Duodenal mucosa (tissue), 2 donors: ENCODE results near the gene PTRHD1.

Source experiments
- H3K27ac ChIP-seq: one replicate; pipeline ENCODE4 v1.7.0; 2013; ENCODE audit warnings: low read depth, low read length
- H3K27me3 ChIP-seq, 2 donors: one replicate each; pipeline ENCODE4 v1.7.0; 2013; ENCODE audit warnings: low read length in 2 of 2, control low read depth in 1 of 2; ENCODE audit not compliant: insufficient read depth in 2 of 2, control insufficient read depth in 1 of 2
- H3K36me3 ChIP-seq, 2 donors: one replicate each; pipeline ENCODE4 v1.7.0; 2013; ENCODE audit warnings: low read length in 2 of 2, control low read depth in 1 of 2; ENCODE audit not compliant: insufficient read depth in 2 of 2, control insufficient read depth in 1 of 2
- H3K4me1 ChIP-seq, 2 donors: one replicate each; pipeline ENCODE4 v1.7.0; 2013; ENCODE audit warnings: low read length in 2 of 2, control low read depth in 1 of 2; ENCODE audit not compliant: insufficient read depth in 2 of 2, control insufficient read depth in 1 of 2
- H3K4me3 ChIP-seq, 2 donors: one replicate each; pipeline ENCODE4 v1.7.0; 2013; ENCODE audit warnings: low read length in 2 of 2, low read depth in 1 of 2
- H3K9ac ChIP-seq, 2 donors: one replicate each; pipeline ENCODE4 v1.7.0; 2013; ENCODE audit warnings: low read length in 2 of 2, low read depth in 1 of 2
- H3K9me3 ChIP-seq, 2 donors: one replicate each; pipeline ENCODE4 v1.7.0; 2013; ENCODE audit warnings: low read length in 2 of 2, control low read depth in 1 of 2; ENCODE audit not compliant: control insufficient read depth in 1 of 2

The PTRHD1 gene

DNA sequence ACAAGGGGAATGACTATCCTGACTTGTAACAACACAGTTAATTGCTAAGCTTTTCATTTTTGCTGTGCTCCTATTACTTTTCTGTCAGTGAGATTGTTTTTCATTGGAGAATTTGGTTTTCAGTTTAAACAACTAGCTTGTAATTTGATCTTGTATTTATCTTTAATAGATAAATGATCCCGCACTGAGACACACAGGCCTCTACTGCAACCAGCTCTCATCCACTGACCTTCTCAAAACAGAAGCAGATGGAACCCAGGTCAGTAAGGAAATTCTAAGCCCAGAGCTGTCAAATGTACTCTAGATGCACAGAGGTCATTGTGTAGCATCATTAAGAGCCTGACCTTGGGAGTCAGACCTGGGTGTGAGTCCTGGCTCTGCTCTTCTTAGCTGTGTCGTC, 30.7 kb downstream of the PTRHD1 start:
- Histone ChIP-seq H3K36me3 (peaks cover 21 to 51% of the 10 kb centered on the region in 2 donors), H3K27ac (no peak overlapping the region), H3K9me3 (no peaks in the 10 kb centered on the region), H3K9ac (no peak overlapping the region), H3K27me3 (no peaks in the 10 kb centered on the region), H3K4me3 (no peak overlapping the region), H3K4me1 (no peaks in the 10 kb centered on the region)

DNA sequence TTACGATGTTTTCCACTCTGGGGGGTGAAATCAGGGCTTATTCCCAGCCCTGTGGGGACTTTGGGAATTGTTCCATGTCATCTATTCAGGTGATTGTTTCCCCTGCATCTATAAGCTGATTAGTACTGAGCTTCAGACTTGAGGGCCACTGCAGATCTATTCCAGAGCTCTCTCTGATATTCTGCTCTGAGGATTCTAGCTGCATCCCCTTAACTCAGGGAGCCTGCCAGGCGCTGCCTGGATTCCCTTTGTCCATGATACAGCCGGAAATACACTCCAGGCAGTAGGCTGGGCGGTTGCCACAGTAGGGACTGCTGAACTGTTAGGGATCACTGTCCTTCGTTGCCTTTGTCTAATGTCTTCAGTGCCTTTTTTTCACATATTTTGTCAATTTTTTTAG, 31.3 kb downstream of the PTRHD1 start:
- Histone ChIP-seq H3K27ac (no peak overlapping the region), H3K27me3 (no peaks in the 10 kb centered on the region), H3K9me3 (no peaks in the 10 kb centered on the region), H3K4me1 (no peaks in the 10 kb centered on the region), H3K36me3 (peaks cover 24 to 56% of the 10 kb centered on the region in 2 donors), H3K9ac (no peak overlapping the region), H3K4me3 (no peak overlapping the region)

DNA sequence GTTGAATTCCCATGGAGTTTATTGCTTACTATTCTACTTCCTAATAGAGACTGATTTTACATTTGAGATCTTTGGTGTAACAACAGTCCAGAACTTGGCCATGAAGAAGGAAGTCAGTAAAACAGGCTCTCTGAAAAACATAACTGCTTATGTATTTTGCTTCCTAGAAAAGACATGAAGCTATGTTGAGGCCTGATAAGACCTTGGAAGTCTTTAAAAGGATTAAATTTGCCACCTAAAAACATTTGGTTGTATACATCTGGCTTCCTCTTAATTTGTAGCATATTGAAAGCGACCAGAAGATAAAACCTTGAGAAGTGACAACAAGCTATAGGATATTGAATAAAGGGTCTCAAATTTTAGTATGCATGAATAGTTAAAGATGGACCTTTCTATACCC, 36.4 kb downstream of the PTRHD1 start:
- H3K27me3 ChIP-seq, result no peaks in the 10 kb centered on the region
- no peak overlapping the region for H3K27ac ChIP-seq
- no peak overlapping the region for H3K4me3 ChIP-seq
- no peaks in the 10 kb centered on the region for H3K9me3 ChIP-seq
- H3K36me3 ChIP-seq, result peaks cover 29 to 64% of the 10 kb centered on the region in 2 donors
- H3K4me1 ChIP-seq, result no peaks in the 10 kb centered on the region
- no peak overlapping the region for H3K9ac ChIP-seq

DNA sequence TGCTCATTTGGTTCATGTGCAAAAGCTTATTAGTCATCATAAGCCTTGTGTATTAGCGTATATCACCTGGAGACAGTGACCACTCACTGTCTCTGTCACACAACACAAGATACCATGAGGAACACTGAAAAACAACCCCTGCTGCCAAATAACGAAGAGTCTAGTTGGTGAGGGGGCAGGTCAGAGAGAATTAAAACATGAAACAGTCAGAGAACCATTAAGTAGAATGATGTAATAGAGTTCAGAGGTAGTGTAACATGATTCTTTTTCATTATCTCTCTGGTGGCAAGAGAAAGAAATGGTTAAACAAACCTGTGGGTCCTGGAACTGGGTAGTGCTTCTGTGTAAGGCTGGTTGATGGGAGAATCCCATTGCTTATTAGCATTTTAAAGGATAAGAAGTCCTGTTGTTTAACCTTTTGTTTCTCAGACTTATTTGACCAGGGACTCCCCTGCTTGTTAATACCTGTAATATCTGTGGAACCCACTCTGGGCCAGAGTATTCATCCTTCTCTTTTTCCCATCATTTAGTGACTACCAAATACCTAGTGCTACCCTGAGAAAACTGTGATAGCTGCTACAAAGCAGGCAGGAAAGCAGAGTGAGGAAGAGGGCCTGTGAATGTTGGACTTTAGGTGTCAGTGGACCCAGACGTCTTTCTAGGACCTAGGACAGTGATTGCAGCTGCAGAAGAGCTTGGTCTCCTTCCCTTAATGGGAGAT, 38.0 kb downstream of the PTRHD1 start:
- Histone ChIP-seq H3K9ac (no peak overlapping the region), H3K4me3 (no peak overlapping the region), H3K9me3 (no peaks in the 10 kb centered on the region), H3K4me1 (no peaks in the 10 kb centered on the region), H3K36me3 (peaks cover 29 to 64% of the 10 kb centered on the region in 2 donors), H3K27ac (no peak overlapping the region), H3K27me3 (no peaks in the 10 kb centered on the region)

DNA sequence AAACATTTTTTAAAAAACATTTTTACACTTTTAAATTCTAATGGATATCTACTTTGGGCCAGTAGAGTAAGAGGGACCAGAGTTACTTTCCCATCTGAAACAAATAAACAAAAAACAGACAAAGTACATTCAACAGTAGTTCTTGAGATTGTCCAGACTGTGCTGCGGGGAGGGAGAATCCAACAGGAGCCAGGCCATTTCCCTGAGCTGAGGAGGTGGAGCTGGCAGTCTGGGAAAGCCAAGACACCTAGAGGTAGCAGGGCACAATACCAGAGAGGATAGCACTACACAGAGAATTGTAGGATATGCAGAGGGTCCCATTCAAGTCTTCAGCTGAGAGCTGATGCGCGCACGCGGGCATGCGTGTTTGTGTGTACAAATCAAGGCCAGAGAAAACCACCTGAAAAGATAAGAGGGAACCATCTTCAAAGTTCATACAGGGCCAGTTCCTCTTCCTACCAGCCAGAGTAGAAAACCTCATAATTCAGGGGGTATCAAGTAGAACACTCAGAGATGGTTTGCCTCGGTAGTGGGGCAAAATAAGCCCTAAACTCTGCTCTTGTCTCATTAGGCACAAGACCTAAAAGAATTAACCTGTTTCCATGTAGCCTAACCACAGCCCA, 44.0 kb downstream of the PTRHD1 start:
- H3K27me3 ChIP-seq, result no peaks in the 10 kb centered on the region
- H3K9ac ChIP-seq, result no peak overlapping the region
- H3K4me1 ChIP-seq, result no peaks in the 10 kb centered on the region
- no peaks in the 10 kb centered on the region for H3K9me3 ChIP-seq
- H3K4me3 ChIP-seq, result no peak overlapping the region
- H3K36me3 ChIP-seq, result peaks cover 15 to 30% of the 10 kb centered on the region in 2 donors
- no peak overlapping the region for H3K27ac ChIP-seq

DNA sequence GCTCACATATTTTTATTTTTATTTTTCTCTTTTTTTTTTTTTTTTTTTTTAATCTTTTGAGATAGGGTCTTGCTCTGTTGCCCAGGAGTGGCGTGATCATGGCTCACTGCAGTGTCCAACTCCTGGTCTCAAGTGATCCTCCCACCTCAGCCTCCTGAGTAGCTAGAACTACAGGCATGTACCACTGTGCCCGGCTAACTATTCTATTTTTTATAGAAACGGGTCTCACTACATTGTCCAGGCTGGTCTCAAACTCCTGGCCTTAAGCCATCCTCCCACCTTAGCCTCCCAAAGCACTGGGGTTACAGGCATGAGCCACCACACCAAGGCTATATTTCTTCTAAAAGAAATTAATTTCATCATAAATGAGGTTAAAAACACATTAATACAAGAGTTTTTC, 45.9 kb downstream of the PTRHD1 start:
- Histone ChIP-seq H3K9ac (no peak overlapping the region), H3K9me3 (no peaks in the 10 kb centered on the region), H3K27me3 (no peaks in the 10 kb centered on the region), H3K4me3 (no peak overlapping the region), H3K27ac (no peak overlapping the region), H3K36me3 (peaks cover 7 to 24% of the 10 kb centered on the region in 2 donors), H3K4me1 (no peaks in the 10 kb centered on the region)

DNA sequence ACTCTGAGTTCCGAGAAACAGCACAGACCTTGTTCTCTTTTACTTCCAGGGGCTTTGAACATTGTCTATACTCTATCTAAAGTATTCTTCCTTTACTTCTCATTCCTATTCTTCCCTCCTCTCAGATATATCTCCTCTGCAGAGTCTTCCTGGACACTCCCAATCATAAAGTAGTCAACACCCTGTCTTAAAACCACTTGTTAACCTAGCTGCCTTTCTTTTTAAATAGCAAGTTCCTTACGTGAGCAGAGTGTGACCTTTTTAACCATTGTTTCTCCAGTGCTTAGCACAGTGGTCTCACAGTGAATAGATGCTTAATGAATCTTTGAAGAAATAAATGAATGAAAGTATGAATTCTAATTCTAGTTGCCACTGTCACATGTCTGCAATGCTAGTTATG, 47.4 kb downstream of the PTRHD1 start:
- Histone ChIP-seq H3K4me3 (no peak overlapping the region), H3K27me3 (no peaks in the 10 kb centered on the region), H3K36me3 (peaks cover 10 to 29% of the 10 kb centered on the region in 2 donors), H3K9ac (no peak overlapping the region), H3K4me1 (no peaks in the 10 kb centered on the region), H3K9me3 (no peaks in the 10 kb centered on the region), H3K27ac (no peak overlapping the region)

DNA sequence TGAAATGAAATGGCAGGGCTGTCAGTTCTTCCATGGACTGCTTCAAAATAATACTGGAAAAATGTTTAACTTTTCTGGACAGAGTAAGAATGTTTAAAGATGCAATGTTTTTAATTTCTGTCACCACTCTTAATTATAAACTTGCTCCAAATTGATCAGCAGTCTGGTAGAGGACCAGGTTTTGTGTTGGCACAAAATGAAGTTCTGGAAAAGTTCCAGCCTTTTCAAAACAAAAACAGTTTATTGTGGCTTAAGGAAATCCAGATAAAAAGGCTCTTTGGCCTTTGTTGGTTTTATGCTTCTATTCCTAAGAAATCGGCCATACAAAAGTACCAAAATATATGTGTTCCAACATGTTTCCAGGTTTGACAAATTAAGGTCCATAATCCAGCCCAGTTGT, 48.8 kb downstream of the PTRHD1 start:
- no peak overlapping the region for H3K27ac ChIP-seq

DNA sequence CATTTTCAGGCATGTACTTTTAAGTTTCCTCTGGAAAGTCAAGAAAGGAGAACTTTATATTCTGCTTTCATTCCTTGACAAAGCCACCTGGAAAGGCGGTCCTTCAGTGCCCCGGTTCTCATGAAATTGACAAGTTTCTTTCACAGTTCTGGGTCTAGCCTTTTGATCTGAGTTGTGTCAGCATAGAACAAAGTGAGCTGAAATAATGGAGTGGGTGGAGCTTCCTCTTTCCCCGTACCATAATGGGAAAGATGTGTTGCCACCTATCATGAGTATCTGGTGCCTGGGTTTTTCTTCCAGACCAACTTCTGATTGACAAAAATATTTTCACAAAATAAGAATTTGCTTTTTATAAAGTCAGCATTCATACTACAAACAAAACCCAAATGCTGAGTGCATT, 49.3 kb downstream of the PTRHD1 start:
- Histone ChIP-seq H3K27me3 (no peaks in the 10 kb centered on the region), H3K9me3 (no peaks in the 10 kb centered on the region), H3K36me3 (peaks cover 14 to 23% of the 10 kb centered on the region in 2 donors), H3K27ac (no peak overlapping the region), H3K4me1 (no peaks in the 10 kb centered on the region), H3K4me3 (no peak overlapping the region), H3K9ac (no peak overlapping the region)

More for the DNA sequence above, 48.8 kb downstream of the PTRHD1 start:
- Histone ChIP-seq H3K9ac (no peak overlapping the region), H3K4me1 (no peaks in the 10 kb centered on the region), H3K27me3 (no peaks in the 10 kb centered on the region), H3K9me3 (no peaks in the 10 kb centered on the region), H3K4me3 (no peak overlapping the region), H3K36me3 (peaks cover 14 to 27% of the 10 kb centered on the region in 2 donors)

DNA sequence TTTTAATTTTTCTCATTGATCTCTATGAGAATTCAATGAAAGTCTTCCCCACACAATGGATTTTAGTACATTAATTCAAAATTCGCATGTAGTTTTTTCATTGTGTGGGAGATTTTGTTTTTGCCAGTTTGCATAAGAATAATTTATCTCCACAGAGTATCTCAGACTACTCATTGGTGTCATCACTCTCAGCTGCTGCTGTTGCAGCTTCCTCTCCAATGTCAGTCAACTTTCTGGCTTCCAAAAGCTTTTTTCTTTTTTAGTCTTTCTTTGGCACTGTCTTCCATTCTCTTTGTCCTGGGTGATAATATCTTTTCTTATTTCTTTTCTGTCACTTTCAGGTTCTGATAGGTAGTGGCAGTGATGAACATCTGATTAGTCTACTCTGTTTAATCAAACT, 50.5 kb downstream of the PTRHD1 start:
- Histone ChIP-seq H3K27me3 (no peaks in the 10 kb centered on the region), H3K36me3 (peaks cover 14 to 23% of the 10 kb centered on the region in 2 donors), H3K27ac (no peak overlapping the region), H3K4me3 (no peak overlapping the region), H3K9ac (no peak overlapping the region), H3K9me3 (no peaks in the 10 kb centered on the region), H3K4me1 (no peaks in the 10 kb centered on the region)
